Ascending aorta (tissue), 2 donors: ENCODE measurements around the gene DCPS. TPM values are rescaled to one million over a fixed set of nuclear protein-coding genes. Genes with fewer than 3 reads are reported as not detected.
A peak's percentile ranks its signal among the peaks of the same experiment; 100 is the strongest.

Experiments used
- DNase-seq, 2 donors: peaks; one replicate each; pipeline ENCODE4 v3.0.0-alpha.2; 2019; ENCODE audit warnings: low spot score in 2 of 2
- H3K27ac ChIP-seq, 2 donors: fragments of 200-600 bp; sonication (generic); one replicate each; pipeline ENCODE4 v1.5.1; 2016 to 2017; ENCODE audit warnings: mild to moderate bottlenecking in 1 of 2
- H3K27me3 ChIP-seq: fragments of 200-600 bp; sonication (generic); one replicate; pipeline ENCODE4 v1.5.1; 2017
- H3K36me3 ChIP-seq, 2 donors: fragments of 200-600 bp; sonication (generic); one replicate each; pipeline ENCODE4 v1.5.1; 2016
- H3K4me1 ChIP-seq, 2 donors: fragments of 200-600 bp; sonication (generic); one replicate each; pipeline ENCODE4 v1.5.1; 2016 to 2017; ENCODE audit warnings: mild to moderate bottlenecking in 1 of 2
- H3K4me3 ChIP-seq, 2 donors: fragments of 200-600 bp; sonication (generic); one replicate each; pipeline ENCODE4 v1.5.1; 2016 to 2017; ENCODE audit warnings: mild to moderate bottlenecking in 1 of 2
- H3K9me3 ChIP-seq, 2 donors: fragments of 200-600 bp; sonication (generic); one replicate each; pipeline ENCODE4 v1.5.1; 2016
- CTCF ChIP-seq, 3 experiments: fragments of 200-600 bp in 2 of 3; fragments of 450-650 bp in 1 of 3; sonication (generic) in 2 of 3; IDR thresholded peaks; one replicate each; pipeline ENCODE4 v1.5.1; 2016 to 2019; ENCODE audit warnings: antibody characterized with exemption in 3 of 3, mild to moderate bottlenecking in 1 of 3, moderate library complexity in 1 of 3
- intact Hi-C: fragments of 100-400 bp; cut with DNase I; formaldehyde crosslinking; loops from one replicate; pipeline ENCODE4 v1.15.1; 2023
- total RNA-seq: library from RNA; depleted of rRNA; stranded (reverse); fragments of >200 nt; gene quantifications from one replicate; pipeline ENCODE4 v1.1.0, GENCODE V29; 2016

The DCPS gene
- total RNA-seq, 1 donor from 2014 or later = 19.6 TPM

GRCh38 chr11:126262216-126262615 lies 41.6 kb upstream of the DCPS start:
- H3K27ac ChIP-seq = no peak overlapping the region
- no peak for DNase-seq
- H3K27me3 ChIP-seq = no peaks in the 10 kb centered on the region
- H3K36me3 ChIP-seq = peaks cover 48 to 60% of the 10 kb centered on the region in 2 donors
- no peak overlapping the region for H3K4me3 ChIP-seq
- no peak for TF ChIP-seq CTCF (IDR thresholded peaks at IDR 0.05)
- intact Hi-C loops = loop anchor here (10.0 kb wide), 1 partner anchor 637 kb away; the partner anchor contains the start of gene CHEK1
- H3K4me1 ChIP-seq = no peaks in the 10 kb centered on the region
- H3K9me3 ChIP-seq = no peaks in the 10 kb centered on the region

DNA sequence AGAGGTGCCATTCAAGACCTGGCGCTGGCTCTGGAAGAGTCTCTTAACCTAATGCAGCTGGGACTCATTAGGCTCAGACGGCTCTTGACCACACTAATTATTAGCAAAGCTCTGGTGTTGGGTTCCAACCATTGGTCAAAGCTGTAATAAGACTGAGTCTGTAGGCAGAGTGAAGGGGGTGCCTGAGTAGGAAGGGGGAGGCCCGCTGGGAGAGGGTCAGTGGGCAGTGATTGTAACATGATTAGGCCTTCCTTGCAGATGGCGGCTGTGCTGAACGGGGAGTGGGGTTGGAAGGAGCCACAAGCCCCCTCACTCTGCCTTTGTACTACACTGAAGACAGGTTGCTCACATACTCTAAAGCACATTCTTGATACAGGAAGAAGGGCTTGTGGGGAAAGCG lies 40.4 kb upstream of the DCPS start:
- H3K4me1 ChIP-seq = peaks cover 0 to 7% of the 10 kb centered on the region in 2 donors
- intact Hi-C loops = loop anchor here (10.0 kb wide), 1 partner anchor 639 kb away; the partner anchor contains the start of gene CHEK1
- no peak overlapping the region for H3K4me3 ChIP-seq
- DNase-seq = no peak
- H3K27ac ChIP-seq = no peak overlapping the region
- no peaks in the 10 kb centered on the region for H3K9me3 ChIP-seq
- no peaks in the 10 kb centered on the region for H3K27me3 ChIP-seq
- H3K36me3 ChIP-seq = peaks cover 49 to 59% of the 10 kb centered on the region in 2 donors
- no peak for TF ChIP-seq CTCF (IDR thresholded peaks at IDR 0.05)

DNA sequence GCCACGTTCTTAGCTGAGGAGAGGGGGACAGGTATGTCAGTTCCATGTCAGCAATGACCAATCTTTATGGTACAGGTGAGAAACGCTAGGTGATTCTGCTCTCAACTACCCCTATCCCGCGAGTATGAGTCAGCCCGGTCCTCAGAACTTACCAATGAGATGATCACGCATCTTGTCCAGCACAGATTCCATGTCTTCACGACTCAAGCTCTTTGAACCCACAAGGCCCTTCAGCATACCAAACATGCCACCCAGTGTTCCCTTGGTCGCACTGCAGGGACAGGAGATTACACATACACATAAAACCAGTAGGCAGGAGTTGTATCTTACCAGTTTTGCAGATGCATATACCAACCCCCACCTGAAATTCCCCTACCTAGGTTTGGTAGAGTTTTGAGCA lies 38.0 kb upstream of the DCPS start:
- no peak for TF ChIP-seq CTCF (IDR thresholded peaks at IDR 0.05)
- no peaks in the 10 kb centered on the region for H3K9me3 ChIP-seq
- H3K27ac ChIP-seq = no peak overlapping the region
- H3K4me3 ChIP-seq = no peak overlapping the region
- H3K4me1 ChIP-seq = peaks cover 0 to 13% of the 10 kb centered on the region in 2 donors
- DNase-seq = no peak
- H3K27me3 ChIP-seq = no peaks in the 10 kb centered on the region
- peaks cover 49 to 59% of the 10 kb centered on the region in 2 donors for H3K36me3 ChIP-seq
- intact Hi-C loops = loop anchor here (5.0 to 10.0 kb wide), 4 partner anchors 91 to 1154 kb away; partner anchors contain the start of genes CHEK1, HYLS1, ST3GAL4 and TMEM218

- Histone ChIP-seq H3K27ac (peak overlapping the region; percentile 90 to 91), H3K27me3 (no peaks in the 10 kb centered on the region), H3K4me3 (peak overlapping the region; percentile 81 to 93), H3K9me3 (no peaks in the 10 kb centered on the region), H3K4me1 (peaks cover 0 to 13% of the 10 kb centered on the region in 2 donors), H3K36me3 (peaks cover 44 to 47% of the 10 kb centered on the region in 2 donors)
- TF ChIP-seq CTCF (IDR thresholded peaks at IDR 0.05) = no peak
- no peak for DNase-seq
- intact Hi-C loops = loop anchor here (1.0 to 10.0 kb wide), 8 partner anchors 37 to 1155 kb away; partner anchors contain the start of genes CDON, CHEK1, DCPS and FAM118B
Observed at GRCh38 chr11:126267650-126268049, 36.2 kb upstream of the DCPS start.

DNA sequence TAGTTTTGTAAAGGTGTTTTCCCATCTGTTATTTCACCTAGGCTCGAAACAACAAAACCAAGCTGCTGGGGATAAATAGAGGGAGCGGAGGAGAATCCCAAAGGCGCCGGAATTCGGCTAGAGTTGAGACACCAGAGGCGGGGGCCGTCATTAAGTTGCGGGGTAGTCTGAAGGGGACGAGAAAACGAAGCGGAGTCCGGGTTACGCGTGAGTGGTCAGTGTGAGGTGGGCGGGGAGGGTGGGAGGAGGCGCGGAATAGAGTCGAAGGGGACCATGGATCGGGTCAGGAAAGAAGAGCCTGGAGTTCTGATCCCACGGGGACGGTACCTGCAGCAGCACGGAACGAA lies 35.5 kb upstream of the DCPS start:
- DNase-seq = no peak
- H3K27ac ChIP-seq = peak overlapping the region; percentile 90 to 91
- peak overlapping the region; percentile 81 to 93 for H3K4me3 ChIP-seq
- H3K4me1 ChIP-seq = peaks cover 0 to 13% of the 10 kb centered on the region in 2 donors
- H3K36me3 ChIP-seq = peaks cover 39 to 46% of the 10 kb centered on the region in 2 donors
- intact Hi-C loops = loop anchor here (1.0 to 10.0 kb wide), 8 partner anchors 36 to 1156 kb away; partner anchors contain the start of genes CDON, CHEK1, DCPS and FAM118B
- no peaks in the 10 kb centered on the region for H3K27me3 ChIP-seq
- no peak for TF ChIP-seq CTCF (IDR thresholded peaks at IDR 0.05)
- H3K9me3 ChIP-seq = no peaks in the 10 kb centered on the region
